Measurements from ENCODE around the gene KDM4C.

DNA sequence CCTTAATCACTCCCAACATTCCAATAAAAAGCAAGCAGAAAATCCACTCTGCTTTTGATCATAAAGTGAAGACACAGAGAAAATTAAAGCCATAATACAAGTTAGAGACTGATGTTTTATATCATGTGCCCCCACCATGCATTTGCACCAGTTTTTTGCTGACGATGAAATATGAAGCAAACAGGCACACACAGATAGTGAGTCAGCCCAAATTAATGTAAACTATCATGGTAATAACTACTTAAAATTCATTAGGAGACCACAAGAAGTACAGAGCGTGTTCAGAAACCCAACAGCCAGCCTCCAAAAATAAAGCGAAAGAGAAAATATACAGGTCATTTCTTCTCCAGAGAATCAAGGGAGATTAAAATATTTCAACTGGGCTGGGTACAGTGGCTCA, 46.4 kb upstream of the KDM4C start:
- TF ChIP-seq, protein P1, sequence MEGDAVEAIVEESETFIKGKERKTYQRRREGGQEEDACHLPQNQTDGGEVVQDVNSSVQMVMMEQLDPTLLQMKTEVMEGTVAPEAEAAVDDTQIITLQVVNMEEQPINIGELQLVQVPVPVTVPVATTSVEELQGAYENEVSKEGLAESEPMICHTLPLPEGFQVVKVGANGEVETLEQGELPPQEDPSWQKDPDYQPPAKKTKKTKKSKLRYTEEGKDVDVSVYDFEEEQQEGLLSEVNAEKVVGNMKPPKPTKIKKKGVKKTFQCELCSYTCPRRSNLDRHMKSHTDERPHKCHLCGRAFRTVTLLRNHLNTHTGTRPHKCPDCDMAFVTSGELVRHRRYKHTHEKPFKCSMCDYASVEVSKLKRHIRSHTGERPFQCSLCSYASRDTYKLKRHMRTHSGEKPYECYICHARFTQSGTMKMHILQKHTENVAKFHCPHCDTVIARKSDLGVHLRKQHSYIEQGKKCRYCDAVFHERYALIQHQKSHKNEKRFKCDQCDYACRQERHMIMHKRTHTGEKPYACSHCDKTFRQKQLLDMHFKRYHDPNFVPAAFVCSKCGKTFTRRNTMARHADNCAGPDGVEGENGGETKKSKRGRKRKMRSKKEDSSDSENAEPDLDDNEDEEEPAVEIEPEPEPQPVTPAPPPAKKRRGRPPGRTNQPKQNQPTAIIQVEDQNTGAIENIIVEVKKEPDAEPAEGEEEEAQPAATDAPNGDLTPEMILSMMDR (IDR thresholded peaks at IDR 0.05; ENCODE audit: low read length) = no peak
- no peak for TF ChIP-seq EZH2 (IDR thresholded peaks at IDR 0.05; ENCODE audit: borderline replicate concordance, low read length)
